H1 (cell line): ENCODE data around the gene QDPR.

Experiments
- CTCF ChIP-seq, 3 experiments: IDR thresholded peaks; 1 replicate in 2 of 3; 2 replicates in 1 of 3; pipeline versions ENCODE4 v1.5.1 to v1.6.1; 2011; ENCODE audit warnings: low read length in 3 of 3, mild to moderate bottlenecking in 3 of 3, inconsistent platforms in 2 of 3, low read depth in 1 of 3, moderate library complexity in 1 of 3; ENCODE audit not compliant: insufficient read depth in 1 of 3; ENCODE audit errors: control extremely low read depth in 1 of 3
- JUN ChIP-seq: IDR thresholded peaks from 2 replicates; pipeline ENCODE4 v1.6.1; 2011; ENCODE audit warnings: low read depth, mild to moderate bottlenecking, improper control_type of control experiment, low read length

DNA sequence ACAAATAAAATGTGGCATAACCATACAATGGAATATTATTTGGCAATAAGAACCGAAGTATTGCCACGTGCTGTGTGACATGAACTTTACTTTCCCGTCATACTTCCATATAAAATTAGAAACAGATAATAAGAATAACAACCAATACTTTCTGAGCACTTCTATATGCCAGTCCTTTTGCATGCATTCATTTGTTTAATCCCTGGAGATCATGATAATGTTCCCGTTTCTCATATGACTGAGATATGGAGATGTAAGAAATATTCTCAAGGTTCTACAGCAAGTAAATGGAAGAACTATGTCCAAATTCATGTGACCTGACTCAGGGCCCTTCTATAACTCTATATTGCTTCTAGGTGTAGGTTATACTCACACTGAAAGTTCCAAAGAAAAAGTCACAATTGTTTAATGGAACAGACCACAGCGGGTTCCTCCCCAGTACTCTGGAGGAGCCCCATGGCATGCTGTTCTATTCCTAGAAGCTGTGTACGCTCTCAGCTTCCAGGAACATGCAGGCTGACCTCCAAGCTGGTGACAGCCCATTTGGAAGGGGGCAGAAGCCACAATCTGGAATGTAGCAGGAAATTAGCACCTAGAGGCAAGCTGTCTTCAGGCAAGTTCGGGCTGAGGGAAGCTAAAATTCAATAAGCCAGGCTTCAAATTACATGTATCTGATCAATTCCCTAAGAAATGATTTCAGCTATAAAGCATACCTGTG lies 31.5 kb downstream of the QDPR start:
- TF ChIP-seq CTCF (IDR thresholded peaks at IDR 0.05; ENCODE audit: control extremely low read depth in 1 of 3, insufficient read depth in 1 of 3, low read depth in 1 of 3, low read length in 3 of 3) = no peak
- TF ChIP-seq JUN = no peak
